ENCODE measurements around the gene GRID1. TPM values are rescaled to one million over a fixed set of nuclear protein-coding genes. Genes with fewer than 3 reads are reported as not detected.

The GRID1 gene
- total RNA-seq, 1 experiment from 2014 or later = 0.37 TPM

GRCh38 chr10:85614981-85615380 is 751.6 kb downstream of the GRID1 start:
- no peak for ATAC-seq

GRCh38 chr10:85614566-85614965 is 752.0 kb downstream of the GRID1 start:
- Mint-ChIP-seq H3K9me3 (no peaks in the 10 kb centered on the region), H3K36me3 (no peaks in the 10 kb centered on the region), H3K4me3 (no peak overlapping the region), H3K27ac (no peak overlapping the region), H3K4me1 (no peaks in the 10 kb centered on the region), H3K27me3 (ENCODE audit: low read depth) (no peaks in the 10 kb centered on the region)
- POLR2A ChIA-PET = no interaction called here
- TF ChIP-seq MXD4 (CRISPR knock-in tag; IDR thresholded peaks at IDR 0.05; ENCODE audit: borderline replicate concordance) (no peak), AR (CRISPR knock-in tag; IDR thresholded peaks at IDR 0.05) (no peak), ATF2 (CRISPR knock-in tag; IDR thresholded peaks at IDR 0.05; ENCODE audit: borderline replicate concordance, low read depth) (no peak), NFE2L1 (CRISPR knock-in tag; IDR thresholded peaks at IDR 0.05) (no peak), PREB (CRISPR knock-in tag; IDR thresholded peaks at IDR 0.05; ENCODE audit: borderline replicate concordance) (no peak), ZNF281 (CRISPR knock-in tag; IDR thresholded peaks at IDR 0.05) (no peak), KAT7 (CRISPR knock-in tag; IDR thresholded peaks at IDR 0.05; ENCODE audit: borderline replicate concordance) (no peak), JAZF1 (CRISPR knock-in tag; IDR thresholded peaks at IDR 0.05) (no peak), E2F4 (CRISPR knock-in tag; IDR thresholded peaks at IDR 0.05; ENCODE audit: borderline replicate concordance, low read depth) (no peak), E2F5 (CRISPR knock-in tag; IDR thresholded peaks at IDR 0.05) (no peak), FOXP4 (CRISPR knock-in tag; IDR thresholded peaks at IDR 0.05) (no peak), RORB (CRISPR knock-in tag; IDR thresholded peaks at IDR 0.05) (no peak), GRHL2 (CRISPR knock-in tag; IDR thresholded peaks at IDR 0.05; ENCODE audit: insufficient replicate concordance, severe bottlenecking) (no peak), HMGXB4 (CRISPR knock-in tag; IDR thresholded peaks at IDR 0.05) (no peak), FOXK1 (CRISPR knock-in tag; IDR thresholded peaks at IDR 0.05) (no peak), ZMAT4 (CRISPR knock-in tag; IDR thresholded peaks at IDR 0.05) (no peak), ZBTB21 (CRISPR knock-in tag; IDR thresholded peaks at IDR 0.05; ENCODE audit: borderline replicate concordance) (no peak)
- no peak for DNase-seq (ENCODE audit: low spot score)
- CTCF ChIA-PET = interaction anchor here (1.3 kb wide), 1 partner anchor 9 kb away, joined by 5 read pairs; no protein-coding TSS in a partner anchor
- no peak for ATAC-seq

More at GRCh38 chr10:85614981-85615380, 751.6 kb downstream of the GRID1 start:
- no peaks in the 10 kb centered on the region for H3K9me3 Mint-ChIP-seq
- no peaks in the 10 kb centered on the region for H3K4me1 Mint-ChIP-seq
- no peaks in the 10 kb centered on the region for H3K36me3 Mint-ChIP-seq
- CTCF ChIA-PET = no interaction called here
- no peak for DNase-seq (ENCODE audit: low spot score)
- no peak for TF ChIP-seq ZMAT4 (CRISPR knock-in tag; IDR thresholded peaks at IDR 0.05)
- H3K27me3 Mint-ChIP-seq (ENCODE audit: low read depth) = no peaks in the 10 kb centered on the region; the same call in 1 of the 2 replicates
- H3K27ac Mint-ChIP-seq = no peak overlapping the region
- POLR2A ChIA-PET = no interaction called here
- no peak overlapping the region for H3K4me3 Mint-ChIP-seq

Measured in WTC11 (cell line).